Esophagus squamous epithelium (tissue), 5 donors: ENCODE data around the gene PPP1R7. TPM values are rescaled to one million over a fixed set of nuclear protein-coding genes. Genes with fewer than 3 reads are reported as not detected.

ENCODE experiments used
- DNase-seq: peaks from one replicate; lab custom pipeline; 2025; lab: John Stamatoyannopoulos, UW
- H3K27ac ChIP-seq, 4 donors: fragments of 200-600 bp; sonication (generic); one replicate each; pipeline ENCODE4 v1.5.1; 2016 to 2019; ENCODE audit warnings: mild to moderate bottlenecking in 1 of 4
- H3K27me3 ChIP-seq, 4 donors: fragments of 200-600 bp; sonication (generic); 1 replicate in 3 of 4; 2 replicates in 1 of 4; pipeline versions ENCODE4 v1.5.1 to v1.6.0; 2017 to 2021; ENCODE audit warnings: antibody characterized with exemption in 1 of 4
- H3K36me3 ChIP-seq, 3 donors: fragments of 200-600 bp; sonication (generic); one replicate each; pipeline ENCODE4 v1.5.1; 2016 to 2019
- H3K4me1 ChIP-seq, 3 donors: fragments of 200-600 bp; sonication (generic); one replicate each; pipeline ENCODE4 v1.5.1; 2017 to 2019
- H3K4me3 ChIP-seq, 4 donors: fragments of 200-600 bp; sonication (generic); 1 replicate in 3 of 4; 2 replicates in 1 of 4; pipeline ENCODE4 v1.5.1; 2016 to 2019; ENCODE audit warnings: mild to moderate bottlenecking in 2 of 4, moderate library complexity in 1 of 4
- H3K9me3 ChIP-seq, 3 donors: fragments of 200-600 bp; sonication (generic); one replicate each; pipeline ENCODE4 v1.5.1; 2016 to 2019
- POLR2A ChIP-seq, 4 donors: fragments of 450-650 bp; IDR thresholded peaks; one replicate each; pipeline ENCODE4 v1.6.1; 2017; ENCODE audit warnings: antibody characterized with exemption in 4 of 4, mild to moderate bottlenecking in 4 of 4, moderate library complexity in 3 of 4
- WGBS, 2 donors: methylation state at CpG; one replicate each; pipeline ENCODE4 v1.1.5; 2018; 5-methylcytosine and 5-hydroxymethylcytosine counted together
- intact Hi-C: fragments of 100-400 bp; cut with DNase I; formaldehyde crosslinking; loops from one replicate; pipeline ENCODE4 v1.15.0; 2022
- total RNA-seq, 4 donors: library from RNA; depleted of rRNA; stranded (reverse); fragments of >200 nt; gene quantifications; one replicate each; pipeline ENCODE4 v1.1.0, GENCODE V29; 2016
- TF ChIP-seq, protein P1 (sequence below), 6 experiments: fragments of 450-650 bp in 4 of 6; fragments of 200-600 bp in 2 of 6; sonication (generic) in 2 of 6; IDR thresholded peaks; one replicate each; pipeline ENCODE4 v1.5.1; 2016 to 2019; ENCODE audit warnings: antibody characterized with exemption in 6 of 6, mild to moderate bottlenecking in 4 of 6, moderate library complexity in 4 of 6
- donor health status: DM: yes; HTN: yes; CAD: no.

The PPP1R7 gene
- total RNA-seq, 4 donors from 2014 or later, result 53.5 to 108 (median 63.3) TPM

DNA sequence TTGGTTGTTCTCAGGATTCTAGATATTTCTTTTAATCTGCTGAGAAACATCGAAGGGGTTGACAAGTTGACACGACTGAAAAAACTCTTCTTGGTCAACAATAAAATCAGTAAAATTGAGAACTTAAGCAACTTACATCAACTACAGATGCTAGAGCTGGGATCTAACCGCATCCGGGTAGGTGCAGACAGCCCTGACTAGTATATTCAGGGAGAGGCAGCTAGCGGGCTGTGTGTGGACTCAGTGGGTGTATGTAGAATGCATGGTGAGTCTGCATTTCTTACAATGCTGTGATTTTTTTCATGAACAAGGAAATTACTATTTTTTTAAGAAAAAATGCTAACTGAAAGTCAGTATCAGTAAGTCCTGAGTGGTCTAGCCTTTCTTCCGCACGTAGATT is 10.1 kb downstream of the PPP1R7 start:
- 95 to 97% methylated on average over 7 of the region's 7 CpGs for WGBS, 2 donors
- Histone ChIP-seq H3K4me3 (no peak overlapping the region), H3K36me3 (peaks cover 19 to 95% (median 22%) of the 10 kb centered on the region in 3 donors), H3K27ac (no peak overlapping the region), H3K9me3 (no peaks in the 10 kb centered on the region), H3K27me3 (no peaks in the 10 kb centered on the region), H3K4me1 (peaks cover 0 to 17% (median 2%) of the 10 kb centered on the region in 3 donors)
- TF ChIP-seq POLR2A (IDR thresholded peaks at IDR 0.05), result no peak
- TF ChIP-seq, protein P1, sequence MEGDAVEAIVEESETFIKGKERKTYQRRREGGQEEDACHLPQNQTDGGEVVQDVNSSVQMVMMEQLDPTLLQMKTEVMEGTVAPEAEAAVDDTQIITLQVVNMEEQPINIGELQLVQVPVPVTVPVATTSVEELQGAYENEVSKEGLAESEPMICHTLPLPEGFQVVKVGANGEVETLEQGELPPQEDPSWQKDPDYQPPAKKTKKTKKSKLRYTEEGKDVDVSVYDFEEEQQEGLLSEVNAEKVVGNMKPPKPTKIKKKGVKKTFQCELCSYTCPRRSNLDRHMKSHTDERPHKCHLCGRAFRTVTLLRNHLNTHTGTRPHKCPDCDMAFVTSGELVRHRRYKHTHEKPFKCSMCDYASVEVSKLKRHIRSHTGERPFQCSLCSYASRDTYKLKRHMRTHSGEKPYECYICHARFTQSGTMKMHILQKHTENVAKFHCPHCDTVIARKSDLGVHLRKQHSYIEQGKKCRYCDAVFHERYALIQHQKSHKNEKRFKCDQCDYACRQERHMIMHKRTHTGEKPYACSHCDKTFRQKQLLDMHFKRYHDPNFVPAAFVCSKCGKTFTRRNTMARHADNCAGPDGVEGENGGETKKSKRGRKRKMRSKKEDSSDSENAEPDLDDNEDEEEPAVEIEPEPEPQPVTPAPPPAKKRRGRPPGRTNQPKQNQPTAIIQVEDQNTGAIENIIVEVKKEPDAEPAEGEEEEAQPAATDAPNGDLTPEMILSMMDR (IDR thresholded peaks at IDR 0.05), result no peak
- intact Hi-C loops, result no loop called here
- no peak for DNase-seq

DNA sequence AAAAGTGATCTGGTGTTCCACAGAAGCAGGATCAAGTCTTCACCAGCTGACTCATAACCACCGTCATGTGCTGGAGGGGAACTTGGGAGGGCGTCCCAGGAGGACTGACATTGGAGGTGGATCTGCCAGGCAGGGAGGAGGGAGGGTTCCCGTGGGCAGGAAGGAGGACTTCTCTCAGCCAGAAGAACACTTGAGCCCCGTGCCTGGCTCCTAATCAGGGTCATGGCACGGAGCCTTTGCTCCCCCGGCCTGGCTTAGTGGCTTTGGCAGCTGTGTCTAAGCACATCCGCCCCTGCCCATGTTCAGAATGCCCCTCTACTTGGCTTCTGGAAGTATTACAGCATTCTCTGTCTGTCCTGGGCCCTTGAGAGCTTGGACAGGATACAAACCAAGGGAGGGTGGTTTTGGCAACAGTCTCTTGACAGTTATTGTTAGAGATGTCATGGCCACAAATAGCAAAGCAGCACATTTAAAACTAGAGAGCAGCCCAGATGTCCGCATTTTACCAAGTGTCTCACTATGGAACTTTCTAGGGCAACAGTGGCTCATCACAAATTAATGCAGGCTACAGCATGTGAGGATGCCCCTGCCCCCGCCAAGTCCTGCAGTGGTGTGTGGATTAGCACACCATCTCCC is 11.5 kb downstream of the PPP1R7 start:
- no peak overlapping the region for H3K4me3 ChIP-seq
- peaks cover 28 to 95% (median 31%) of the 10 kb centered on the region in 3 donors for H3K36me3 ChIP-seq
- no peak for DNase-seq
- WGBS, 2 donors, result 39 to 50% methylated on average over 7 to 8 of the region's 9 CpGs
- H3K9me3 ChIP-seq, result no peaks in the 10 kb centered on the region
- peak overlapping the region in 3 of 4 donors; percentile 42 to 76 (median 73) for H3K27ac ChIP-seq
- no peaks in the 10 kb centered on the region for H3K27me3 ChIP-seq
- intact Hi-C loops, result no loop called here
- TF ChIP-seq, protein P1 (IDR thresholded peaks at IDR 0.05), result no peak
- no peak for TF ChIP-seq POLR2A (IDR thresholded peaks at IDR 0.05)
- H3K4me1 ChIP-seq, result peaks cover 0 to 17% (median 2%) of the 10 kb centered on the region in 3 donors

DNA sequence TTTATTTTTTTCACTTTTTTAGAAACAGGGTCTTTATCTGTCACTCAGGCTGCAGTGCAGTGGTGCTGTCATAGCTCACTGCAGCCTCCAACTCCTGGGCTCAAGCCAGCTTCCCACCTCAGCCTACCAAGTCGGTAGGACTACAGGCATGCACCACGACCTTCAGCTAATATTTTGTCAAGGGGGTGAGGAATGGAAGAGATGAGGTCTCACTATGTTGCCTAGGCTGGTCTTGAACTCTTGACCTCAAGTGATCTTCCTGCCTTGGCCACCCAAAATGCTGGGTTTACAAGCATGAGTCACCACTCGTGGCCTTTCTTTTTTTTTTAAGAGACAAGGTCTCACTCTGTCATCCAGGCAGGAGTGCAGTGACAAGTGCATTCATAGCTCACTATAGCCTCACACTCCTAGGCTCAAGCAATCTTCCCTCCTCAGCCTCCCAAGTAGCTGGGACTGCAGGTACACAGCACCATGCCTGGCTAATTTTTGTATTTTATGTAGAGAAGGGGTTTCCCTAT is 13.4 kb downstream of the PPP1R7 start:
- no peak for TF ChIP-seq POLR2A (IDR thresholded peaks at IDR 0.05)
- TF ChIP-seq, protein P1 (IDR thresholded peaks at IDR 0.05), result no peak
- H3K4me1 ChIP-seq, result peaks cover 0 to 17% (median 2%) of the 10 kb centered on the region in 3 donors
- WGBS, 2 donors, result 62 to 63% methylated on average over 3 of the region's 3 CpGs
- H3K9me3 ChIP-seq, result no peaks in the 10 kb centered on the region
- DNase-seq, result no peak
- no peak overlapping the region for H3K4me3 ChIP-seq
- intact Hi-C loops, result no loop called here
- no peaks in the 10 kb centered on the region for H3K27me3 ChIP-seq
- no peak overlapping the region for H3K27ac ChIP-seq
- H3K36me3 ChIP-seq, result peaks cover 27 to 95% (median 41%) of the 10 kb centered on the region in 3 donors

DNA sequence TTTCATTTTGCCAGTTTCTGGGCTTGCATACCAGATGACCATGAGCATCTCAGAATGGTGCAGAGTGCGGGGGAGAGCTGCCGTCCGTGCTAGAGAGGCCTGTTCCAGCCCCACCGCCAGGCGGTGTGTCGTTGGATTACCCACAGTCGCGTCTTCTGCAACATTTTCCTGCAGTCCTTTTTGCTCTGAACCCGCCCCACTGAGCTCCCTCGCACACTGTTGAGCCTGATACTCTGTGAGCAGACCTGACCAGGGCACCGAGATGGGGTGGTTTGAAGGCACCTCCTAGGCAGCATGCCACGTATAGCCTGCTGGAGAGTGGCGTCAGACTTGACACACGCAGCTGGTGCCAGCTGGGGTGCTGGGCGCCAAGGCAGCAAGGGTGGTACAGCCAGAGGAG is 18.1 kb downstream of the PPP1R7 start:
- no peak overlapping the region for H3K27ac ChIP-seq
- TF ChIP-seq POLR2A (IDR thresholded peaks at IDR 0.05), result no peak
- TF ChIP-seq, protein P1 (IDR thresholded peaks at IDR 0.05), result no peak
- DNase-seq, result no peak
- peaks cover 46 to 100% (median 54%) of the 10 kb centered on the region in 3 donors for H3K36me3 ChIP-seq
- H3K27me3 ChIP-seq, result no peaks in the 10 kb centered on the region
- peaks cover 0 to 13% (median 7%) of the 10 kb centered on the region in 3 donors for H3K9me3 ChIP-seq
- intact Hi-C loops, result no loop called here
- WGBS, 2 donors, result 98% methylated on average over 9 to 12 of the region's 15 CpGs
- H3K4me1 ChIP-seq, result peaks cover 0 to 2% (median 0%) of the 10 kb centered on the region in 3 donors
- H3K4me3 ChIP-seq, result no peak overlapping the region

DNA sequence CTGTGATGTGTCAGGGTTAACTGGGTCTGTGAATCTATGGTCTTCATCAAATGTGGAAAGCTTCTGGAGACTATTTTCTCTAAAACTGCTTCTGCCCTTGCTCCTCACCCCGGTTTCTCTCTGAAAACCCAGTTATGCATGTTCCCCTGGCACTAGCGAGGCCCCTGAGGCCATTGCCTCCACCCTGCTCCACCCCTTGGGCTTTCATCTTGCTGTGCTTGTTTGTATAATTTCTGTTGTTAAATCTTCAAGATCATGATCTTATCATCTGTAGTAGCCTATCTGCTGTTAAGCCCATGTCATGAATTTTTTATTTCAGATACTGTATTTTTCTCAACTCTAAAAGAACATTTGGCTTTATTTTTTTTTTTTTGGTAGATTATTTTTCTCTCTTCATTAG is 23.3 kb downstream of the PPP1R7 start:
- DNase-seq, result no peak

More for the DNA sequence above, 23.3 kb downstream of the PPP1R7 start:
- intact Hi-C loops, result no loop called here
- TF ChIP-seq, protein P1 (IDR thresholded peaks at IDR 0.05), result no peak
- TF ChIP-seq POLR2A (IDR thresholded peaks at IDR 0.05), result no peak
- Histone ChIP-seq H3K9me3 (peaks cover 0 to 13% (median 7%) of the 10 kb centered on the region in 3 donors), H3K27me3 (no peaks in the 10 kb centered on the region), H3K4me1 (peaks cover 0 to 5% (median 0%) of the 10 kb centered on the region in 3 donors), H3K4me3 (no peak overlapping the region), H3K36me3 (peaks cover 22 to 98% (median 23%) of the 10 kb centered on the region in 3 donors), H3K27ac (no peak overlapping the region)
- 62 to 70% methylated on average over 2 of the region's 2 CpGs for WGBS, 2 donors
